ENCODE results near the gene KIF6. TPM values are rescaled to one million over a fixed set of nuclear protein-coding genes. Genes with fewer than 3 reads are reported as not detected.

KIF6 gene
- total RNA-seq, 1 donor from 2014 or later = 1.3 TPM

DNA sequence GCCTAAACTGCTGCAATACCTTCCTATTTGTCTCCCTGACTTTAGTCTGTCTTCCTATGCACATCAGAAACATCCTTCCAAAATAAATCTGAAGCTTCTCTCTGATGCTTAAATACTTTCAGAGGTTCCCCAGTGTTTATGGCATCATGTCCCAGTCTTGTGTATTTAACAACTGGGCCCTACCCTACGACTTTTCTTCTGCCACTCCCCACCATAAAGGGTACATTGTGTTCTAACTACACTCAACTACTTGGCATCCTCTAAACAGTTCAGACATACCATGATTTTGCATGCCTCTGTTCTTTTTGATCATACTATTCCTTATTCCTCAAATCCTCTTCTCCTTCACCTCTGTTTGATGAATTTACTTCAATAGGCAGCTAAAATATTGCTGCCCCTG lies 259.7 kb downstream of the KIF6 start:
- peaks cover 6% of the 10 kb centered on the region for H3K4me1 Mint-ChIP-seq (ENCODE audit: unreplicated experiment)
- peaks cover 7% of the 10 kb centered on the region for H3K9me3 Mint-ChIP-seq (ENCODE audit: unreplicated experiment)
- no peak overlapping the region for H3K27ac Mint-ChIP-seq (ENCODE audit: unreplicated experiment)
- H3K4me3 Mint-ChIP-seq (ENCODE audit: unreplicated experiment) = no peak overlapping the region
- DNase-seq (ENCODE audit: extremely low spot score, unreplicated experiment) = no peak
- peaks cover 2% of the 10 kb centered on the region for H3K36me3 Mint-ChIP-seq (ENCODE audit: unreplicated experiment)
- no peaks in the 10 kb centered on the region for H3K27me3 Mint-ChIP-seq (ENCODE audit: unreplicated experiment)
- no peak for TF ChIP-seq CTCF (IDR thresholded peaks at IDR 0.05)

DNA sequence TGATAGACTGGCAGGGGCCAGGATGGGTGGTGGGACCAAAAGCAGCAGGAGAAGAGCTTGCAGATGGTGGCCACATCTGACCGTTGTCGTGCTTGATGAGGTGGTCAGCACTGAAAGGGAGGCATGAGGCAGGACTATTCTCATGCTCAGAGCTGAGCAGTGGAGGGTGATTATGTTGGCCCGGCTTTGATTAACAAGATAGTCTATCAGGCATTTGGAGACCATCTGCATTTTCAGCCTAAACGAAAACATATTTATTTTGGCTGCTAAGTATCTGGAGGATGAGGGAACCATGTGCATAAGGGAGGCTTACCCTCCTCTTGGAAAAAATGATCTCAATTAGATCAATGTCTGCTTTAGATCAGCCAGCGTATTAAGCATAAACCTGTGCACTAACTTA lies 261.1 kb downstream of the KIF6 start:
- no peak for DNase-seq (ENCODE audit: extremely low spot score, unreplicated experiment)
- Mint-ChIP-seq H3K9me3 (ENCODE audit: unreplicated experiment) (peaks cover 7% of the 10 kb centered on the region), H3K4me3 (ENCODE audit: unreplicated experiment) (no peak overlapping the region), H3K27ac (ENCODE audit: unreplicated experiment) (no peak overlapping the region), H3K36me3 (ENCODE audit: unreplicated experiment) (peaks cover 2% of the 10 kb centered on the region), H3K4me1 (ENCODE audit: unreplicated experiment) (no peaks in the 10 kb centered on the region), H3K27me3 (ENCODE audit: unreplicated experiment) (no peaks in the 10 kb centered on the region)
- no peak for TF ChIP-seq CTCF (IDR thresholded peaks at IDR 0.05)

DNA sequence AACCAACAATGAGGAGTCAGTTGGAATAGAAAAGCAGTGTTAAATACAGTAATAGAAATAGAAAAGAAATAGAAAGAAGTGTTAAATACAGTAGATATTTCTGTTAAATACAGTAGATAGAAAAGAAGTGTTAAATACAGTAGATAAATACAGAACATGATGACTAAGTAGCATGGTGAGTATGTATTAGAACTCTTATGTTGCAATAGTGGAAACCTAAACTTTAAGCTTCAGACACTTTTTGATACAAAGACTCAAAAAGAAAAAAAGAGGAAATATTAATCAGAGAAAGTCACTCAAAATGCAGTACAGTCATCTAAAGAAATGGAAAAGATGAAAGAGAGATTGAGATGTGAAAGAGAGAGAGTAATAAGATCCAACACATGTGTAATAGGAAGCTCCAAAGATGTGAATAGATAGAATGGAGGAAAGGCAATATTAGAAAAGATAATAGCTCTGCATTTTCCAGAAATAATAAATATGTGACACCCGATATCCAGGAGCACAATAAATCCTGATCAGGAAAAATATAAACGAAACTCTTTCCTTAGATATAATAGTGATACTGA lies 271.2 kb downstream of the KIF6 start:
- H3K4me3 Mint-ChIP-seq (ENCODE audit: unreplicated experiment) = no peak overlapping the region
- no peak for DNase-seq (ENCODE audit: extremely low spot score, unreplicated experiment)
- no peaks in the 10 kb centered on the region for H3K27me3 Mint-ChIP-seq (ENCODE audit: unreplicated experiment)
- H3K36me3 Mint-ChIP-seq (ENCODE audit: unreplicated experiment) = peaks cover 4% of the 10 kb centered on the region
- peaks cover 30% of the 10 kb centered on the region for H3K4me1 Mint-ChIP-seq (ENCODE audit: unreplicated experiment)
- H3K9me3 Mint-ChIP-seq (ENCODE audit: unreplicated experiment) = peaks cover 7% of the 10 kb centered on the region
- TF ChIP-seq CTCF (IDR thresholded peaks at IDR 0.05) = no peak
- H3K27ac Mint-ChIP-seq (ENCODE audit: unreplicated experiment) = no peak overlapping the region

DNA sequence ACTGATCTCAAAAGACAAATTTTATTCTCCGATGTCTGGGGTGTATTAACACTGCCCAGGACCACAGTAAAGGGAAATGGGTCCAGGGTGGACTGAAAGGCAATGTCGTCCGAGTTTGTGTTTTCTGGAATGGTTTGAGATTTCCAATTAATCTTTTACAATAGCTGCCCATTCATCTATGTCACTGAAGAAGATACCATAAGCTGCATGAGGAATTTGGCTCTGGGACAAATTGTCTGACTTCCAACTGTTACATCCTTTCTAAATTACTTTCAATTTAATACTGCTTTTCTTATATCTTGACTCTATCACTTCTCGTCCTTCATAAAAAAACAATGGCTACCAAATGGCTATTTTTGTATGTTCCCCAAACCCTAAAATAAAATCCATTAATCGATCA lies 272.0 kb downstream of the KIF6 start:
- Mint-ChIP-seq H3K4me3 (ENCODE audit: unreplicated experiment) (no peak overlapping the region), H3K27me3 (ENCODE audit: unreplicated experiment) (no peaks in the 10 kb centered on the region), H3K27ac (ENCODE audit: unreplicated experiment) (peak overlapping the region; percentile 58), H3K4me1 (ENCODE audit: unreplicated experiment) (peaks cover 30% of the 10 kb centered on the region), H3K36me3 (ENCODE audit: unreplicated experiment) (peaks cover 4% of the 10 kb centered on the region), H3K9me3 (ENCODE audit: unreplicated experiment) (peaks cover 7% of the 10 kb centered on the region)
- TF ChIP-seq CTCF (IDR thresholded peaks at IDR 0.05) = no peak
- DNase-seq (ENCODE audit: extremely low spot score, unreplicated experiment) = no peak

- peaks cover 4% of the 10 kb centered on the region for H3K36me3 Mint-ChIP-seq (ENCODE audit: unreplicated experiment)
- peak overlapping the region; percentile 58 for H3K27ac Mint-ChIP-seq (ENCODE audit: unreplicated experiment)
- DNase-seq (ENCODE audit: extremely low spot score, unreplicated experiment) = no peak
- TF ChIP-seq CTCF (IDR thresholded peaks at IDR 0.05) = no peak
- no peak overlapping the region for H3K4me3 Mint-ChIP-seq (ENCODE audit: unreplicated experiment)
- H3K4me1 Mint-ChIP-seq (ENCODE audit: unreplicated experiment) = peaks cover 30% of the 10 kb centered on the region
- H3K27me3 Mint-ChIP-seq (ENCODE audit: unreplicated experiment) = no peaks in the 10 kb centered on the region
- peaks cover 7% of the 10 kb centered on the region for H3K9me3 Mint-ChIP-seq (ENCODE audit: unreplicated experiment)
Observed at GRCh38 chr6:39452306-39453145, 272.7 kb downstream of the KIF6 start.

Data from osteocyte (in vitro differentiated cells).